ENCODE results near the gene GRN. TPM values are rescaled to one million over a fixed set of nuclear protein-coding genes. Genes with fewer than 3 reads are reported as not detected.

The GRN gene
- total and polyA plus RNA-seq, 2 of the 8 experiments (the other 6 are each of a cell fraction or from before 2014, with no cell fraction given) = 108 to 387 TPM

DNA sequence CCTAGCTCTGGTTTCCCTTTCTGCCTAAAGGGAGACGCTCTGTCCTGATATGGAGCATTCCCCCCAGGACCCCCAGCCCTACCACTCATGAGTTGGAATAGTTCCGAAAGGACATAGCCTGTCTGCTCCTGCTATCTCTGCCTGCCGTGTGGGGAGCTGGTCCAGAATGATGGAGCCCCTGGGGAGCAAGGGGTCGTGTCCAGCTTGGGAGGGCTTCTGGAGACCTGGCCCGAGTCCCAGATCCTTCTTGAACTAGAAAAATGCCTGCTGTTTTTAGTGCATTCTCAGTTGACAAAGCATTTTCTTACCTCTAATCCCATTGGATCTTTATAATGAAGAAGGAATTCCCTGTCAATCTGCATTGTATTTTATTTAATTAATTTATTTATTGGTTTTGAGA lies 9.1 kb upstream of the GRN start:
- Histone ChIP-seq H3K4me3 (ENCODE audit: extremely low read depth in 1 of 4, insufficient read depth in 2 of 4, low read depth in 3 of 4, low read length in 4 of 4) (no peak overlapping the region), H3K23ac (ENCODE audit: insufficient read length) (no peak overlapping the region), H3K4me1 (replicated peaks in 1 of 4; ENCODE audit: control insufficient read depth in 3 of 4, insufficient read depth in 4 of 4, low read length in 3 of 4) (peaks cover 0 to 2% (median 2%) of the 10 kb centered on the region in 4 experiments; a peak in 5 of 7 replicates), H2BK20ac (ENCODE audit: low read length) (no peak overlapping the region), H4K91ac (replicated peaks; ENCODE audit: insufficient read length, low read length) (no peak overlapping the region), H3K27ac (ENCODE audit: low read depth, low read length) (no peak overlapping the region), H4K5ac (ENCODE audit: insufficient read length, low read depth, low read length) (no peak overlapping the region), H2AK5ac (ENCODE audit: low read depth, low read length) (no peak overlapping the region), H3K4ac (replicated peaks; ENCODE audit: insufficient read length, low read depth, low read length) (no peak overlapping the region), H2BK5ac (ENCODE audit: low read depth, low read length) (no peak overlapping the region), H3K4me2 (ENCODE audit: insufficient read depth in 1 of 2, low read depth in 2 of 2, low read length in 2 of 2) (no peak overlapping the region), H2BK12ac (ENCODE audit: low read depth, low read length) (no peak overlapping the region), H2BK15ac (ENCODE audit: low read length) (no peak overlapping the region), H2BK120ac (replicated peaks; ENCODE audit: low read depth, low read length) (no peak overlapping the region), H3K23me2 (ENCODE audit: low read depth, low read length) (no peaks in the 10 kb centered on the region), H3K9me3 (ENCODE audit: insufficient read depth in 2 of 2, low read depth in 1 of 2, low read length in 1 of 2) (no peaks in the 10 kb centered on the region), H3K27me3 (replicated peaks in 1 of 4; ENCODE audit: control insufficient read depth in 3 of 4, extremely low read depth in 1 of 4, insufficient read depth in 3 of 4, low read length in 3 of 4) (peaks cover 0 to 2% (median under 1%) of the 10 kb centered on the region in 4 experiments; a peak in 1 of 7 replicates), H3K9ac (replicated peaks in 1 of 4; ENCODE audit: extremely low read depth in 1 of 4, low read depth in 3 of 4, low read length in 3 of 4) (no peak overlapping the region), H3K14ac (ENCODE audit: insufficient read length) (no peak overlapping the region), H3K36me3 (ENCODE audit: control insufficient read depth in 2 of 4, insufficient read depth in 4 of 4, low read length in 3 of 4) (no peaks in the 10 kb centered on the region), H3K18ac (ENCODE audit: extremely low read depth, low read length) (no peak overlapping the region), H3K56ac (replicated peaks; ENCODE audit: insufficient read length, low read depth, low read length) (no peak overlapping the region), H2AFZ (ENCODE audit: low read length) (no peak overlapping the region), H3K79me2 (ENCODE audit: control insufficient read depth in 1 of 2, insufficient read depth in 2 of 2, low read length in 2 of 2) (no peaks in the 10 kb centered on the region), H4K8ac (ENCODE audit: extremely low read depth, insufficient read depth, low read length) (peak overlapping the region; percentile 46; the same call in 1 of the 2 replicates), H3K79me1 (ENCODE audit: low read depth, low read length) (no peaks in the 10 kb centered on the region), H4K20me1 (replicated peaks in 1 of 2; ENCODE audit: control insufficient read depth in 1 of 2, insufficient read depth in 2 of 2, low read length in 2 of 2) (no peaks in the 10 kb centered on the region)
- ChIA-PET POLR2A (ENCODE audit: partially characterized antibody) (interaction anchor here (1.0 kb wide), 1 partner anchor 21 kb away, joined by 3 read pairs; no protein-coding TSS in a partner anchor), CTCF (ENCODE audit: partially characterized antibody) (interaction anchor here (0.7 to 11.0 kb wide), 8 partner anchors 15 to 214 kb away, joined by 3 to 158 read pairs (median 6); no protein-coding TSS in a partner anchor)
- no peak for DNase-seq (ENCODE audit: low read depth in 1 of 2, low spot score in 2 of 2)
- FAIRE-seq = no peak
- 77% methylated on average over 5 of the region's 5 CpGs; no CpG with 5 or more reads in 1 of the 2 experiments for WGBS, 2 experiments (ENCODE audit: extremely low coverage in 1 of 2, insufficient coverage in 1 of 2, insufficient read length in 1 of 2, insufficient replicate concordance in 2 of 2, low coverage in 1 of 2, low lambda C conversion rate in 2 of 2, missing lambda C conversion rate in 1 of 2)
